HK-2 (cell line): Measurements from ENCODE around the gene MDFI.

Source experiments
- DNase-seq: peaks from one replicate; pipeline ENCODE4 v3.0.0-alpha.2; 2018; ENCODE audit not compliant: unreplicated experiment

The MDFI gene, protein sequence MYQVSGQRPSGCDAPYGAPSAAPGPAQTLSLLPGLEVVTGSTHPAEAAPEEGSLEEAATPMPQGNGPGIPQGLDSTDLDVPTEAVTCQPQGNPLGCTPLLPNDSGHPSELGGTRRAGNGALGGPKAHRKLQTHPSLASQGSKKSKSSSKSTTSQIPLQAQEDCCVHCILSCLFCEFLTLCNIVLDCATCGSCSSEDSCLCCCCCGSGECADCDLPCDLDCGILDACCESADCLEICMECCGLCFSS

DNA sequence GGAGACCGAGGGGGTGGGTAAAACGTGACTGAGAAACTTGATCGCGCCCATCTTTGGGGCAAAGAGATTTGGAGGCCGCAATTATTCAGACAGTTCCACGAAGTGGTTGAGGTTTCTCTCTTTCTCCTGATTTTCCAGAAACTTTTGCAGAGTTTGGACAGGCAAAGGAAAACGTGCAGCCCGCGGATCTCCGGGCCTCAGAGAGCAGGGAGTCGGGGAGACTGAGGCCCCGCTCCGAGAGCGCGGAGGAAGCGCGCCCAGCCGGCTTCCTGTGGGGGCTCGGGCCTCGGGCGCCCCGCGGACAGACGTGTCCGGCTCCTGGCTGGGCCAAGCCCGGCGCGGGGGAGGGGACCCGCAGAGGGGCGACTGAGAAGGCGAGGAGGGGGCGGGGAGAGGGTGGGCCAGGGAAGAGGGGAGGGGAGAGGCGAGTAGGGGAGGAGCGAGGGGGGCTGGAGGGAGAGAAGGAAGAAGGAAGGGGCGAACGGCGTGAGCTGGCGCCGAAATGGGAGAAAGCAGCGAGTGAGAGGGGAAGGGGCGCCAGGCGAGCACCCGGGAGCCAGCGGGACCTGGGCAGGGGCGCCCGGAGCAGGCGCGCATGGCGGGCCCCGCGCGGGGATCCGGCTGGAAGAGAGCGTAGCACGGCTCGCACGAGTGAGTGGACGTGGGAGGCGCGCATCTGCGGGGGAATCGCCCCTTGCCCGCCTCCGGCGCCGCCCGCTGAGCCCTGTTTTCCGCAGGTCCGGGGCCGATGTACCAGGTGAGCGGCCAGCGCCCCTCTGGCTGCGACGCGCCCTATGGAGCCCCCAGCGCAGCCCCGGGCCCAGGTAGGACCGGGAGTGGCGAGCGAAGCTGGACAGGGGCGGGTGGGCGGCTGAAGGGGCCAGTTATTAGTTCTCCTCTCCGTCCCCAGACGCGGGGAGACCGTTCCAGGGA lies at the start of gene MDFI:
Gene MDFI, plus strand, starts transcription at position 467 of the 933 bp plus-strand sequence. Its CDS starts 282 bp downstream, at position 749.
- DNase-seq = no peak

DNA sequence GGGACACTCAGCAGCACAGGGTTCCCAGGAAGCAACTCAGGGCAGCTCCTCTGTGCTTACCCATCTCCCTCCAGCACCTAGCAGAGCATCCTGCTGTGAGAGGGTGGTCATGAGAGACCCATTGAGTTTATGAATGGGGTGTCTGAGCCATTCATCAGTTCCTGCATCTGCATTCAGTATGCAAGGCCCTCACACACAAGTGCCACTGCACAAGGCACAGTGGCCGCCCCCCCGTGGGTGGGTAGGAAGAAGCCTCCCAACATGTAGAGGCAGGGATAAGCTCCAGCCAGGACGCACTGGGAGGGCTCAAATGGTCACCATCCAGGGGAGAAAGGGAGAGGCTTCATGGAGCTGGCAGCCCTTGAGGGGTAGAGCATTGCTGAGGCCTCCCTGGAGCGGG lies 49.0 kb upstream of the MDFI start:
- no peak for DNase-seq

DNA sequence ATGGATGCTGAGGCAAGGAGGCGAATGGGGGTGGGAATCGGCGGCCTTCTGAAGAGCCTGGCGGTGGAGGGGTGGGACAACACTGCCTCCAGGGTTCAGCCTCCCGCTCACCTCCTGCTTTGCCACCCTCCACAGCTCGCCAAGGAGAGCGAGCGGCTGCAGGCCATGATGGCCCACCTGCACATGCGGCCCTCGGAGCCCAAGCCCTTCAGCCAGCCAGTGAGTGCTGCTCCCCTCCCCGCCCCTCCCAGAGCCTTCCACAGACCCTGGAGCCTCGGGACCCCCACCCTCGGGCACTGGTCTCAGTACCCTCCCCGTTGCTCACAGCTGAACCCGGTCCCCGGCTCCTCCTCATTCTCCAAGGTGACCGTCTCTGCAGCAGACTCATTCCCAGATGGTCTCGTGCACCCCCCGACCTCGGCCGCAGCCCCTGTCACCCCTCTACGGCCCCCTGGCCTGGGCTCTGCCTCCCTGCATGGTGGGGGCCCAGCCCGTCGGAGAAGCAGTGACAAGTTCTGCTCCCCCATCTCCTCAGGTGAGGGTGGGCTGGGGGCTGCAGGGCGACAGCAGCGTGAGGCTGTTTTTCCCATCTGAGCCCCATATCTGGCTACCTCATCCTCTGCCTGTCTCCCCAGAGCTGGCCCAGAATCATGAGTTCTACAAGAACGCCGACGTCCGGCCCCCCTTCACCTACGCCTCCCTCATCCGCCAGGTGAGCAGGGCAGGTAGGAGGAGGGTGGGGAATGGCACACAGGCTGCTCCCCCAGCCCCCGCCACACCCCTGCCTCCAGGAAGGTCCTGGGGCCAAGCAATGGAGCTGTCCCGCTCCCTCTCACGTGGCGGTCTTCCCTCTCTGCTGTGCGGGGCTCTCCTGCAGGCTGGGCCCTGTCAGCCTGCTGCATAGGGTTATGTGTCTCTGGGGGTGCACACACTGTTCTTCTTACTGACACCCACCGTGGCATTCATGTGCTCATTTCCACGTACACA lies 48.3 kb upstream of the MDFI start:
- no peak for DNase-seq

DNA sequence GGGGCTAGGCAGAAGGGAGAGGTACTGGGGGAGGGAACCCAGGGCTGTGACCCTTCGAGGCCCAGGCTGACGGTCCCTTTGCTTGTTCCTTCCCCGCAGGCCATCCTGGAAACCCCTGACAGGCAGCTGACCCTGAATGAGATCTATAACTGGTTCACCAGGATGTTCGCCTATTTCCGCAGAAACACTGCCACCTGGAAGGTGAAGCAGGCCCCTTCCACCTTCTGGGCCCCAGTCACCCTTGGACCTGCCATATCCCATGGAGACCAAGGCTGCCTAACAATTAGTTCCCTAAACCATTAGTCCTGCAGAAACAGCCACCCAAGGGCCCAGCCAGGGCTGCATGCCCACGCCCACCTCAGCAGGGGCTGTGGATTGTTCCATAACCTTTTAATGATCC lies 47.1 kb upstream of the MDFI start:
- no peak for DNase-seq

DNA sequence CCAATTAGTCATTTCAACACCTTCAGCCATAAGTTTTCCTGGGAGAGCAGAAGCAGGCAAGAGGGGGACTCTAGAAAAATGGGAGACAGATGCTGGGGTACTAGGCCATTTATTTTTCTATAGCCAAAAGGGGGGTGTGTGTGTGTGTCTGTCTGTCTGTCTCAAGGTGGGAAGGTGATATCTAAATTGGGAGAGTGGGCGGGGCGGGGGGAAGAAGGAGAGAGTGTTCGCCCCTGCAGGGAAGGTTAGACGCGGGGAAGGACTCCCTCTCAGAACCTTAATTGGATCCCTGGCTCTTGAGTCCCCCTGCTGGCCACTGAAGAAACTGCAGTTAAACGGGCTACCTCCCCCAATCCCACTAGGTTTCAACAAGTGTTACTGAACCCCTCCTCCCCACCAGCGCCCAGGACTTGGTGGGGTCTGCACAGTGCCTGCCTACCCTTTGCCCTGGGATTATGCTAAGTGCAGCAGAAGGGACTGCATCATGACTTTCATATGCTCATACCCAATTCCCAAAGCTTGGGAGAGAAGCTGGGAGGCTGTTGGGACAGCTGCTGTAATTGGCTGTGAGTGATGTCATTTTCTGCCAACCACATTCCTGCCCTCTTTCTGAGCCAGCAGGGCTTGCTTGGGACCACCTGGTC lies 46.3 kb upstream of the MDFI start:
- peak; percentile 72 for DNase-seq

DNA sequence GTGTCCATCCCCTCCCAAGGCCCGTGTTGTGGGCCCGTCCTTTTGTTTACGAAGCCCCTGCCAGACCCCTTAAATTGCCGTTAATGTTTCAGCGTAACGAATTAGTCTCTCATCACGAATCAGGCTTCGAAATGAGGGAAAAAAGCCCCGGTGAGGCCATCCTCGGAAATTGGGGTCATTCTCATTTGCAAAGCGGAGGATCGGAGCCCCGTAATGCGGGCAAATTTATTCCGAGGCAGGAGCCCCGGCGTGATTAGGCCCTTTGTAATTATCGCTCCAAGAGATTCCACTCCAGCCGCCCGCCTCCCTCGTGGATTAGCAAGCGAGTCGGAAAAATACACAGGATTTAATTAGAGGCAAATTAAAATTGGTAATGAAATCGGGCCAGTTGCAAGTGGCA lies 44.9 kb upstream of the MDFI start:
- DNase-seq = no peak

DNA sequence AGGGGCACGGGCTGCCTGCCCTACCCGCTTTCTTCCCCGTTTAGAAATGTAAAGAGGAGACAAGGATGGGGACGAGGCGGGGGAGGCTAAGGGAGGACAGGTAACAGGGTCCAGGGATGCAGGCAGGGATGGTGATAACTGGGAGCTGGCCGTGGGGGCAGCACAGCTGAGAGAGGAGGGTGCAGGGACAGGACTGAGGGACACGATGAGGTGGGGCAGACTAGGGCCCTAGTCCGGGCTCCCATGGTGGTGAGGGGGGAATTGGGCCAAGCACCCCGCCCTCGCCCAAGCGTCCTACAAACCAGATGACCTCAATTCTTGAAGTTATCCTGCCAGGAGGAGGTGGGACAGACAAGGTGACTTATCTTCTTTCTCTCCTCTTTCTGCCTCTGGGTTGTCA lies 44.4 kb upstream of the MDFI start:
- no peak for DNase-seq

DNA sequence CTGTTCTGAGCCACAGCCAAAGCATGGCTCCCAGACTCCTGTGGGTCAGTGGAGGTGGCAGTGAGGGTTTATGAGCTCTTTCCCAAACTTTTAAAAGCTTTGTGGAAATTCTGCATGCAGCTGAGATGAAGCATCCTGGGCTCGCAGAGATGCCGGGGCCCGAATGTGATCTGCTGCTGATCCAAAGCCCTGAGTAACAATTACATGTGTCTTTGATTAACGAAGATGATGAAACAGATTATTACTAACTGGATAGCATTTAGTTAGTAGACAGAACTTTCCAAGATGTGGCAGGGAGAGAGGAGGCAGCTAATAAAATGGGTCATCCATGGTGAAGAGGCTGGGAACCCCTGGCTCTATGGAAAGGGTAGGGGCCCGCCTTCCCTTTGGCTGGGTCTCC lies 43.9 kb upstream of the MDFI start:
- DNase-seq = no peak

DNA sequence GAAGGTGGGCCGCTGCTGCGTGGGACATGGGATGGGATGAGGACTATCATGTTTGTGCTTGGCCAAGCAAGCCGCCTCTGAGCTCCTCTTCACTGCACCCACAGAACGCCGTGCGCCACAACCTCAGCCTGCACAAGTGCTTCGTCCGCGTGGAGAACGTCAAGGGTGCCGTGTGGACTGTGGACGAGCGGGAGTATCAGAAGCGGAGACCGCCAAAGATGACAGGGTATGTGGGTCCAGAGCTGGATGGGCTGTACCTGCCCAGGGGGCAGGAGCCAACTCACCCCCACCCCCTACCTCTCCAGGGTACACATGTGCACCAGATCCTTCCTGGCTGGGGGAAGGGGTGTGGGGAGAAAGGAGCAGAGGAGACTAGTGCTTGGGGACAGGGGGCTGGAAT lies 43.5 kb upstream of the MDFI start:
- DNase-seq = no peak

DNA sequence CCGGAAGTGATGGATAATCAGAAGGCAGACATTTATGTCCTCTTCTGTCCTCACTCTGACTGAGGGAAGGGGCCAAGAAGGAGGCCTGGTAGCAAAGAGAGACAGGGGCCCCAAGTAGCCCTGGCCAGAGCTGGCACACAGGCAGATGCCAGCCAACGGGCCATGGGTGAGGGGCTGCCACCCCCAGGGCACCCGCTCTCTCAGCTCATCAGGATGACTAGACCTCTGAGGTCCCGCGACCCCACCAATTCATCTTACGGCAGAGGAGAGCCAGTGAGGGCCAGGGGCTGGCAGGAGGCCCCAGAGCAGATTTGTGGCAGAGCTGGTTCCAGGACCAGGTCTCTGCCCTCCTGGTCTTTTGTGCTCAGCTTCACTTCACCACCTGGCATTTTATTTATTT lies 43.1 kb upstream of the MDFI start:
- DNase-seq = no peak

DNA sequence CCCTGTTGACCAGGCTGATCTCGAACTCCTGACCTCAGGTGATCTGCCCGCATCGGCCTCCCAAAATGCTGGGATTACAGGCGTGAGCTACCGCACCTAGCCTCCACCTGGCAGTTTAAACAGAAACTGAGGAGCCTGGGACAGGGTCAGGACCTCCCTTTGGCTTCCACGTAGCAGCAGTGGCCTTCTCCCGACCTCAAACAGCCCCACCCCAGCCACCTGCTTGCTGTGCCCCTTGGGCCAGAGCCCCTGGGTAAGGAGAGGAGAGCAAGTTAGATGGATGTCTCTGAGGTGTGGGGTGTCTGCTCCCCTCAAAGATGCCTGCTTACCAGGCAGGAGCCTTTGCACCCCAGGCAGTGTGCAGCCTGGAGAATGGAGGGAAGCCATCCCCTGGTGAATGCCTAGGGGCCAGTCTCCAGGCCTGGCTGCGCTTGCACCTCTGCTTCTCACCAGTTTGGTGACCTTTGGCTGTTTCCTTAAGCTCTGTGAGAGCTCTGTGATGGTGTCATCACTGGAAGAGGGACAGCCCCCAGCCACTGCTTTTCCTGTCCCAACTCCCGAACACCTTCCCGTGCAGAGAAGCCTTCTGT lies 42.1 kb upstream of the MDFI start:
- no peak for DNase-seq

DNA sequence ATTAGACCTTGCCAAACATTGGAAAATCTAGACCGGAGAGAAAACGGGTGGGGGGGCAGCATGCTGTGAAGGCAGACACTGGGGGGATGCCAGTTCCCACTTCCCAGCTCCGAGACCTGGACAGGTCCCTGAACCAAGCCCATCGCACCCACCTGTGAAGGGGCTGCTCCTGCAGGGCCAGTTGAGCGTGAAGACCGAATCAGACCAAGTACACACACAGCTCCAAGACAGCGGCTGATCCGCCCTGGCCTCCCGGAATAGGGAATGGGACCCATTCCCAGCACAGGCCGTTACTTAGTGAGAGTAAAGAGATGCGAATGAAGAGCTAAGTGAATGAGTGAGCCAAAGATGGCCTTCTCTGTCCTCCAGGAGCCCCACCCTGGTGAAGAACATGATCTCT lies 41.5 kb upstream of the MDFI start:
- DNase-seq = no peak

DNA sequence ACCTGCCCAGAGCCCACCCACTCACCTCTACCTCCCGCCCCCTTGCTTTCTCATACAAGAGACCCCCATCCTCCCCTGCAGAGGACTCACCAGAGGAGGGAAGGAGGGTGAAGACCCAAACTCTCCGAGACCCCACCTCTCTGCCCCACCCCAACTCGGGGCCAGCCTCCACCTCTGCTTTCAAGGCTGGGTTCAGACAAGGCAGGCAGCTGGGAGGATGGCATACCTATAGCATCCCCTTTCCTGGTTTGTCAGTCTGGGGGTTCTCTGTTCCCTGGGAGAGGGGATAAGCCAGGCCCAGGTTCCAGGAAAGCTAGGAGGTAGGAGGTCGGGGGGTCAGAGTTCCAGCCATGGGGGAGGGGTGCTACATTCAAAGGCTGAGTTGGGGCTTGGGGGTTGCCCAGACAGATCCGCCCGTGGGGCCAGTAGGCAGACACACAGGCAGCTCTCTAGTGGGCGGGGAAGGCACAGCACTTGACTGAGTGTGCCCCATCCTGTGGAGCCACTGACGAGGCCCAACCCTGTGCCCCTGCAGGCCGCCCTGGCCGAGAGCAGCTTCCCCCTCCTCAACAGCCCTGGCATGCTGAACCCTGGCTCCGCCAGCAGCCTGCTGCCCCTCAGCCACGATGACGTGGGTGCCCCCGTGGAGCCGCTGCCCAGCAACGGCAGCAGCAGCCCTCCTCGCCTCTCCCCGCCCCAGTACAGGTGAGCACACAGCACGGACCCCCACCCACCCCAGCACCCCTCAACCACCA lies 40.8 kb upstream of the MDFI start:
- no peak for DNase-seq

DNA sequence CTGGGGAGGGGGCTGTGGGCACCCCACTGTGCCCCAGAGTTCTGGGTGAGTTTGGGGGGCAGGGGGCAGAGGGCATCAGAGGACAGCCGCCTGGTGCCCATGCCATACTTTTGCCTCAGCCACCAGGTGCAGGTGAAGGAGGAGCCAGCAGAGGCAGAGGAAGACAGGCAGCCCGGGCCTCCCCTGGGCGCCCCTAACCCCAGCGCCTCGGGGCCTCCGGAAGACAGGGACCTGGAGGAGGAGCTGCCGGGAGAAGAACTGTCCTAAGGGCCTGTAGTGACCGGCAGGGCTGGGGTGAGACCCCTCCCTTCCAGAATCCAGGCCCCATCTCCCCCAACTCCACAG lies 39.6 kb upstream of the MDFI start:
- no peak for DNase-seq

DNA sequence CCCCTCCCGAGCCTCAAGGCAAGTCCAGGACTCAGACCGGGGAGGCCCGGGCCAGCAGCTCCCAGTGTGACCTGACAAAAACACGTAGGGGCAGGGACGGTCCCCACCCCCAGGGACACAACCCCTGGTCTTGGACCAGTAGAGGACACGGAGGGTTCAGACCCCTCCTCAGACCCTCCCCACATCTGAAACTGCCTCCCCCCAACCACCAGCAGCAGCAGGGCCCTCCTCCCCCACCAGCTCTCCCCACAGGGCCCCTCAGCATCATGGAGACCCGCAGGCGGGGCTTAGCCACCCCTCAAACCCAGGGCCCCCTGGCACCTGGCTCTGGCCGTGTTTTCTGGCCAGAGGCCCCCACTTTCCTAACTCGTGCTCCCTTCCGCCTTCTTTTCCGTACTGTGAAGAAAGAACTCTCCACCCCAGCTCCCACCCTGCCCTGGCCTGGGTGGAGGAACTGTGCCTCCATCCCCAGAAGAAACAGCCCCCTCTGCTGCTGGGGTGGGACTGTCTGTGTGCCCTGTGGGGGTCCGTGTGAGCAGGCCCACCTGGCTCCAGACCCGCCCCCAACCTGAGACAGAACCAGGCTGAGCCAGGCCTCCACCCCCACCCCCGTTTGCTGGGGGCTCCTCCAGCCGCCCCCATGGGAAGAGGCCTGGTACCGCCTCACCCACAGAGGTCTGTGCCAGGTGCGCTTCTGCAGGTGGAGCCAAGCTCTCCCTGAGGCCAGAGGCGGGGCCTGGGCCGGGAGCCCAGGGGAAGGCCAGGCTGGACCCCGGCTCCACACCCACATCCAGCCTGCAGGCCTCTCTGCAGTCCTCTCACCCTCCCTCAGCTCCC lies 39.0 kb upstream of the MDFI start:
- DNase-seq = no peak

DNA sequence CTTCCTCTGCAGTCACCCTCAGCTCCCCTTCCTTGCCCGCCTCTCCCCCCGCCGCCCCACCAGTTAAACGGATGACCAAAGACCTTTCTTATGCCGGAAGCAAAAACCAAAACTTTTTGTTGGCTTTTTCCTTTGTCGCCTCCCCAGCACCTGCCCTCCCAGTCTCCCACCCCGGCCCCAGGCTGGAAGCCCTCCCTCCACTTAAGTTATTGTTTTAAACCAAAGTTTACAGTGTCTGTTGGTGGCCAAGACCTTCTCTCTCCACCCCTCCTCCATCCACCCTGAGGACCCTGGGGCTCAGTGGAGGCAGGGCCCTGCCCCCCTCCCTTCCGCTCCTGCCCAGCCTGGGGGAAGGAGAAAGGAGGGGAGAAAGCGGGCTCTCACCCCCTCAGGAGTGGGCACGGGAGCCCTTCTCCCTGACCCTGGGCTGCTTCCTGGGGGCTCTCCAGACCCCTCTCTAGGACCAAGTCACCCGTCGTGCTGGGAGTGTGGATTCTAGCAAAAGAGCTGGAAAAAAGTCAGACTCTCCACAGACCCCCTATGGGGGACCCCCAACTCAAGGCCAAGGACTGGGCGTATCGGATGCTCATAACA lies 38.3 kb upstream of the MDFI start:
- no peak for DNase-seq

DNA sequence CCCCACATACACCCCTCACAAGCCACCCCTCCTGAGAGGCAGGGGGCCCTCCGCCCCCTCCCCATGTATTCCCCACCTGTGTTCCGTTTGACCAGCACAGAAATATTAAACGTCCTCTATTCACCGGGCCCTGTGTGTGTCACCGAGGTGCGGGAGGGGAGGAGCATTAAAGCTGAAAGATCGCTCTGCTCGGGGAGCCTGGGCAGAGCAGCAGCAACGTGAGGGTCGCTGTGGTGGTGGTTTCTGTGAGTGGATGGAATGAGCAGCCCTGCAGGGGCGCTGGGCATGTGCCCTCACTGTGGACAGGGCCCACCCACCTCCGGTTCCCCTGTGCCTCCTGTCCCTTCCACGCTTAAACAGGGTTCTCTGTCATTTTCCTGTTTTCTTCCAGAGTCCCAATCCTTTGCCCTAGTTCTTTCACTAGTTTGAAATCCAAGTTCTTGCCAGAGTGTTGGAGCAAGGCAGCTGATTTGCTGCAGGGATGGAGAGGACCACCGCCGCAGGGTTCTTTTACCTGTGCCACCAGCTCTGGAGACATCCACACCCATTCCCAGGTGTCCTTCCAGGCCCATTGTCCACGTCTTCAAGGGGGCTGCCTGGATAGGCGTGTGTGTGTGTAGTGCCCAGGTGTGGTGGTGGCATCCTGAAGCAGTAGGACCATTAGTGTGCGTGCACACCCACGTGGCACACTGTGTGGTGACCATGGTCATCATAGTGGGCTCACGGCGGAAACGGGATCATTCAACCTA lies 37.6 kb upstream of the MDFI start:
- no peak for DNase-seq

DNA sequence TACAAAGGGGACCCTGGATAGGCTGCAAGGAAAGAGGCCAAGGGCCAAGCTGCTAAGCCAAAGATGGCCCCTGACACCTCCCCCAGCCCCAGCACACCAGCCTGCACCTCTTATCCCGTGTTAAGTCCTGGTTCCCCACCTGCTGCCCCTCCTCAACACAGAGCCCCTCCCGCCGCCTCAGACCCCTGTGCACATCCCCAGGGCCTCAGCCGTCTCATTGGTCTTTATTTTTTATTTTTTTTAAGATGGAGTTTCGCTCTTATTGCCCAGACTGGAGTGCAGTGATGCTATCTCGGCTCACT lies 37.1 kb upstream of the MDFI start:
- DNase-seq = no peak

DNA sequence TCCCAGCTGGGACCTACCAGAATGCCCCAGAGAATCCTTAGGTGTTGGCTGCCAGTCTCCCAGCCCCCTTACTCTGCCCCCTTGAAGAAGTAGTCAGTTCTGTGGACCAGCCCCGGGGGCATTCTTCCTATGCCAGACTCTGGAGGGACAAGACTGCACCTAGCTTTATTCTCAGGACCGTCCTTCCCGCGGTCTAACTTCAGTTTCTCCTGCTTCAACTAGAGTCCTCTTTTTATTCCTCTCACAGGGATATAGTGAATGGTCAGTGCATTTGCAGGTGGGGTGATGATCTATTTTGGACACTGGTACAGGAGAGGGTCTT lies 35.9 kb upstream of the MDFI start:
- no peak for DNase-seq
